ENCODE results near the gene IRF4.

The IRF4 gene

DNA sequence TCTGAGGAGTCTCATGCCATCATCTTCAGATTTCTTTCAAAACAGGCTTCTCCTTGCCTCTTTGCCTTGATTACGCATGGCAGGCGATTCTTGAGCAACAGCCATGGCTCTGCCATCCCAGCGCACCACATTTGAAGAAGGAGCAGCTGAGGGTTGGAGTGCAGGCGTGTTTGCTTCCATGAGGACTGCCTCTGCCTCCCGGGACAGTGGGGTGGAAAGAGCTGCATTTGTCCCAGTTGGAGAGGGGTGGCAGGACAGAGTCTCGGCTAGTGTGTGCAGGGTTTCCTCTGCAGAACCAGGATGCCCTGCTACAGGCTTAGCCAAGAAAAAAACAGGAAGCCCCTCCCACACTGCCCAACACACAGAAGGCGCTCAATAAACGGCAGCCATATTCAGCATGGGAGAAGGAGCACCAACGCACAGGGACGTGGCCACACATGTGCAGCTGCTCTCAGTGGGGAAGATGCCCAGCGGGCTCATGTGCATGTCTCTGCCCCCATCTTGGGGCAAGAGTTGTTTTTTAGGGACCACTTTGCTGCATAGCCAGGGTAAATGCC is 36.6 kb downstream of the IRF4 start:
- no peak overlapping the region for H3K4me3 ChIP-seq (ENCODE audit: low read depth, low read length)
- TF ChIP-seq, protein P1, sequence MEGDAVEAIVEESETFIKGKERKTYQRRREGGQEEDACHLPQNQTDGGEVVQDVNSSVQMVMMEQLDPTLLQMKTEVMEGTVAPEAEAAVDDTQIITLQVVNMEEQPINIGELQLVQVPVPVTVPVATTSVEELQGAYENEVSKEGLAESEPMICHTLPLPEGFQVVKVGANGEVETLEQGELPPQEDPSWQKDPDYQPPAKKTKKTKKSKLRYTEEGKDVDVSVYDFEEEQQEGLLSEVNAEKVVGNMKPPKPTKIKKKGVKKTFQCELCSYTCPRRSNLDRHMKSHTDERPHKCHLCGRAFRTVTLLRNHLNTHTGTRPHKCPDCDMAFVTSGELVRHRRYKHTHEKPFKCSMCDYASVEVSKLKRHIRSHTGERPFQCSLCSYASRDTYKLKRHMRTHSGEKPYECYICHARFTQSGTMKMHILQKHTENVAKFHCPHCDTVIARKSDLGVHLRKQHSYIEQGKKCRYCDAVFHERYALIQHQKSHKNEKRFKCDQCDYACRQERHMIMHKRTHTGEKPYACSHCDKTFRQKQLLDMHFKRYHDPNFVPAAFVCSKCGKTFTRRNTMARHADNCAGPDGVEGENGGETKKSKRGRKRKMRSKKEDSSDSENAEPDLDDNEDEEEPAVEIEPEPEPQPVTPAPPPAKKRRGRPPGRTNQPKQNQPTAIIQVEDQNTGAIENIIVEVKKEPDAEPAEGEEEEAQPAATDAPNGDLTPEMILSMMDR (conservative IDR thresholded peaks at IDR 0.05; ENCODE audit: low read depth, low read length) = no peak
- no peak for DNase-seq (ENCODE audit: low read depth)

- no peak for DNase-seq (ENCODE audit: low read depth)
- H3K4me3 ChIP-seq (ENCODE audit: low read depth, low read length) = no peak overlapping the region
- TF ChIP-seq, protein P1 (conservative IDR thresholded peaks at IDR 0.05; ENCODE audit: low read depth, low read length) = no peak
Observed at GRCh38 chr6:429515-430121, 38.1 kb downstream of the IRF4 start.

GRCh38 chr6:431504-431903 is 40.0 kb downstream of the IRF4 start:
- TF ChIP-seq, protein P1 (conservative IDR thresholded peaks at IDR 0.05; ENCODE audit: low read depth, low read length) = no peak
- no peak for DNase-seq (ENCODE audit: low read depth)
- no peak overlapping the region for H3K4me3 ChIP-seq (ENCODE audit: low read depth, low read length)

DNA sequence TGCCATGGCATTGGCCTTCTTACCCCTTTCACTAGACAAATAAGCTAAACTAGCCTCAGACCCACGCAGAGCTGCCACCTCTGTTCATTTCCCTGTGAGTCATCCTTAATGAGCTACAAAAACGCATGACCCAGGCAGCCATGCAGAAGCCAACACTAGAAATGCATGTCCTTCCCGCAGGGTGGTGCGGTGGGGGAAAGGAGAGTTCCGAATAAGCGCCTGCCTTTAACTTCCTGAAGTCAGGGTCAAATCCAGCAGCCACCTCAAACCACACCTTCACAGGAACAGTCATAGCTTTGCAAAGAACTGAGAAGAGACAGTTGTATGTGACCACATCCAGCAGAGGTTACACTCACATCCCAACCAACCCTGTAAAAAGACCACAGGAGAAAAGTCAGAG is 40.4 kb downstream of the IRF4 start:
- TF ChIP-seq, protein P1 (conservative IDR thresholded peaks at IDR 0.05; ENCODE audit: low read depth, low read length) = no peak
- H3K4me3 ChIP-seq (ENCODE audit: low read depth, low read length) = no peak overlapping the region
- DNase-seq (ENCODE audit: low read depth) = no peak

DNA sequence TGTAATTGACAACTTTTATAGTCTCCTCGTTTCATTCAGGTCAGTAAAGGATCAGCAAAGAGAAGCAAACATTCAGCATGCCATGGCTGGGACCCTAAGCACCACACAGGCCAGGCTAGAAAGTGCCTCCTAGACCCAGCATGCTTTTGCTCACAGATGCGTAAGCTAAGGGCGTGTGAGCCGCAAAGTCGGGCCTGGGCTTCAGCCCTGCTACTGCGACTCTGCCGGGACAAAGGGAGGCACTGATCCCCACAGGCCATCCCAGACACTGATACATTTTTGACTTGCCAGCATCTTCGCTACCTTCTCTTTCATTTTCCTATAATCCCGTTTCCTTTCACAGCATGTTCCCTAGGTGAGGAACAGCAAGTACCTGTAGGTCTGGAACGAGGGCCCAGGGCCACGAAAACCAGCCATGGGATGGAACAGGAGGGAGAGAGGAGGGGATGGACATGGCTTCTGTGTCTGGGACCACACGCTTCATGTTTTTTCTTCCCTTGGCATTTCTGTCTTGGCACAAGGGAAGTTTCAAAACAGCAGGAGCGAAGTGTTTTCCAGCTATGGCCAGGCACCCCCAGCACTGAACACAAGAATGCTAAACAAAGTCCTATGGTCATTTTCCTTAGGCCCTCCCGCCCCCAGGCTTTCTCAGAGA is 42.6 kb downstream of the IRF4 start:
- no peak for DNase-seq (ENCODE audit: low read depth)
- no peak overlapping the region for H3K4me3 ChIP-seq (ENCODE audit: low read depth, low read length)
- TF ChIP-seq, protein P1 (conservative IDR thresholded peaks at IDR 0.05; ENCODE audit: low read depth, low read length) = no peak

DNA sequence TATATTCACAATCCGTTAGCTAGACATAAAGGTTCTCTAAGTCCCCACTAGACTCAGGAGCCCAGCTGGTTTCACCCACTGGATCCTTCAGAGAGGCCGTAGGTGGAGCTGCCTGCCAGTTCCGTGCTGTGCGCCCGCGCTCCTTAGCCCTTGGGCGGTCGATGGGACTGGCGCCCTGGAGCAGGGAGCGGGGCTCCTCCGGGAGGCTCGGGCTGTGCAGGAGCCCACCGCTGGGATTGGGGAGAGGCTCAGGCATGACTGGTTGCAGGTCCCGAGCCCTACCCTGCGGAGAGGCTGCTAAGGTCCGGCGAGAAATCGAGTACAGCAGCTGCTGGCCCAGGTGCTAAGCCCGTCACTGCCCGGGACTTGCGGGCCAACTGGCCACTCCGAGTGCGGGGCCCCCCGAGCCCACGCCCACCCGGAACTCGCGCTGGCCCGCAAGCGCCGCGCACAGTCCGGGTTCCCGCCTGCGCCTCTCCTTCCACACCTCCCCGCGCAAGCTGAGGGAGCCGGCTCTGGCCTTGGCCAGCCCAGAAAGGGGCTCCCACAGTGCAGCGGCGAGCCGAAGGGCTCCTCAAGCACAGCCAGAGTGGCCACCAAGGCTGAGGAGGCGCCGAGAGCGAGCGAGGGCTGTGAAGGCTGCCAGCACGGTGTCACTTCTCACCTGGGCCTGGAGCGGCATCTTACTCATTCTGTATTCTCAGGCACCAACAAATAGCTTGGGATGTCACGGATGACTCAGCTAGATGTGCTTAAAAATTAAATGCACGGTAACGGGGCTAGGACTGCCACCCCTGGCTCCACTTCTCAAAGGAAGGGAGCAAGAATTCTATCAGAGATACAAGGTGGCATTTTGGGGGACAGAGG is 44.1 kb downstream of the IRF4 start:
- no peak for DNase-seq (ENCODE audit: low read depth)
- TF ChIP-seq, protein P1 (conservative IDR thresholded peaks at IDR 0.05; ENCODE audit: low read depth, low read length) = no peak
- H3K4me3 ChIP-seq (ENCODE audit: low read depth, low read length) = no peak overlapping the region
